BE2C (cell line): Measurements from ENCODE around the gene AGTRAP.

Experiments
- DNase-seq: peaks from one replicate; pipeline ENCODE4 v3.0.0-alpha.2; 2020
- H3K27me3 ChIP-seq: fragments of 250-450 bp; sonication (Bioruptor Pico); 2 replicates; pipeline ENCODE4 v1.5.1; 2020; ENCODE audit warnings: mild to moderate bottlenecking
- H3K36me3 ChIP-seq: fragments of 250-450 bp; sonication (Bioruptor Pico); 2 replicates; pipeline ENCODE4 v1.5.1; 2020; ENCODE audit warnings: mild to moderate bottlenecking
- H3K4me1 ChIP-seq: fragments of 250-450 bp; sonication (Bioruptor Pico); 2 replicates; pipeline ENCODE4 v1.5.1; 2020
- H3K4me3 ChIP-seq: 2 replicates; pipeline ENCODE4 v1.5.1; 2011; ENCODE audit warnings: low read depth, low read length
- H3K9me3 ChIP-seq: fragments of 250-450 bp; sonication (Bioruptor Pico); 2 replicates; pipeline ENCODE4 v1.5.1; 2020
- TF ChIP-seq, protein P1 (sequence below): IDR thresholded peaks from 2 replicates; pipeline ENCODE4 v1.5.1; 2012; ENCODE audit warnings: mild to moderate bottlenecking, low read depth, low read length

AGTRAP gene

DNA sequence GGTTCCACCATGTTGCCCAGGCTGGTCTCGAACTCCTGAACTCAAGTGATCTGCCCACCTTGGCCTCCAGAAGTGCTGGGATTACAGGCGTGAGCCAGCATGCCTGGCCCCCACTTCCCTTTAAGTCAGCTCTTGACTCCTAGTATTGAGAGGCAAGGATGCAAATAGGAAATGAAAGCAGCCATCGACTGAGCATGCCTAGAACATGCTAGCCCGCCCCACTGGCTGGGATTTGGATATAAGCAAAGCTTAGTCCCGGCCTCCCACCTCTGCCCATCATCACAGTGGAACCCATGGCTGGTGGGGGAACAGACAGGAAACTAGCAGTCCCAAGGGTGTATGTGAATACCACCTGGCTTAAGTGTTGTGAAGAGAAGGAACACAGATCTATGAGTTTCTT is 36.5 kb downstream of the AGTRAP start:
- DNase-seq, result no peak
- no peak overlapping the region for H3K4me3 ChIP-seq
- no peaks in the 10 kb centered on the region for H3K4me1 ChIP-seq
- no peaks in the 10 kb centered on the region for H3K9me3 ChIP-seq
- H3K27me3 ChIP-seq, result no peaks in the 10 kb centered on the region
- H3K36me3 ChIP-seq, result no peaks in the 10 kb centered on the region
- TF ChIP-seq, protein P1, sequence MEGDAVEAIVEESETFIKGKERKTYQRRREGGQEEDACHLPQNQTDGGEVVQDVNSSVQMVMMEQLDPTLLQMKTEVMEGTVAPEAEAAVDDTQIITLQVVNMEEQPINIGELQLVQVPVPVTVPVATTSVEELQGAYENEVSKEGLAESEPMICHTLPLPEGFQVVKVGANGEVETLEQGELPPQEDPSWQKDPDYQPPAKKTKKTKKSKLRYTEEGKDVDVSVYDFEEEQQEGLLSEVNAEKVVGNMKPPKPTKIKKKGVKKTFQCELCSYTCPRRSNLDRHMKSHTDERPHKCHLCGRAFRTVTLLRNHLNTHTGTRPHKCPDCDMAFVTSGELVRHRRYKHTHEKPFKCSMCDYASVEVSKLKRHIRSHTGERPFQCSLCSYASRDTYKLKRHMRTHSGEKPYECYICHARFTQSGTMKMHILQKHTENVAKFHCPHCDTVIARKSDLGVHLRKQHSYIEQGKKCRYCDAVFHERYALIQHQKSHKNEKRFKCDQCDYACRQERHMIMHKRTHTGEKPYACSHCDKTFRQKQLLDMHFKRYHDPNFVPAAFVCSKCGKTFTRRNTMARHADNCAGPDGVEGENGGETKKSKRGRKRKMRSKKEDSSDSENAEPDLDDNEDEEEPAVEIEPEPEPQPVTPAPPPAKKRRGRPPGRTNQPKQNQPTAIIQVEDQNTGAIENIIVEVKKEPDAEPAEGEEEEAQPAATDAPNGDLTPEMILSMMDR, result no peak

DNA sequence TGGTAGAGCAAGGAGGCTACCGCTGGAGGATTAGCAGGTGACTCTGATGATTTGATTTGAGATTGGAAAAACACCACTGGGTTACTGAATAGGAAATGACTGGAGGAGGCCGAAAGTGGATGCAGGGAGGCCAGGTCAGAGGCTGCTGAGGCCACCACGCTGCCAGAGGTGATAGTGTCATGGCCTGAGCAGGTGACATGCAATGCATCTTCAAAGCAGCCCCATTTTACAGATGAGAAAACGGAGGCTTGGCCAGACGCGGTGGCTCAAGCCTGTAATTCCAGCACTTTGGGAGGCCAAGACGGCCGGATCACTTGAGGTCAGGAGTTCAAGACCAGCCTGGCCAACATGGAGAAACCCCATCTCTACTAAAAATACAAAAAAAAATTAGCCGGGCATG is 38.8 kb downstream of the AGTRAP start:
- no peak overlapping the region for H3K4me3 ChIP-seq
- TF ChIP-seq, protein P1, result no peak
- no peak for DNase-seq
- no peaks in the 10 kb centered on the region for H3K36me3 ChIP-seq
- H3K27me3 ChIP-seq, result no peaks in the 10 kb centered on the region
- H3K4me1 ChIP-seq, result no peaks in the 10 kb centered on the region
- H3K9me3 ChIP-seq, result no peaks in the 10 kb centered on the region

DNA sequence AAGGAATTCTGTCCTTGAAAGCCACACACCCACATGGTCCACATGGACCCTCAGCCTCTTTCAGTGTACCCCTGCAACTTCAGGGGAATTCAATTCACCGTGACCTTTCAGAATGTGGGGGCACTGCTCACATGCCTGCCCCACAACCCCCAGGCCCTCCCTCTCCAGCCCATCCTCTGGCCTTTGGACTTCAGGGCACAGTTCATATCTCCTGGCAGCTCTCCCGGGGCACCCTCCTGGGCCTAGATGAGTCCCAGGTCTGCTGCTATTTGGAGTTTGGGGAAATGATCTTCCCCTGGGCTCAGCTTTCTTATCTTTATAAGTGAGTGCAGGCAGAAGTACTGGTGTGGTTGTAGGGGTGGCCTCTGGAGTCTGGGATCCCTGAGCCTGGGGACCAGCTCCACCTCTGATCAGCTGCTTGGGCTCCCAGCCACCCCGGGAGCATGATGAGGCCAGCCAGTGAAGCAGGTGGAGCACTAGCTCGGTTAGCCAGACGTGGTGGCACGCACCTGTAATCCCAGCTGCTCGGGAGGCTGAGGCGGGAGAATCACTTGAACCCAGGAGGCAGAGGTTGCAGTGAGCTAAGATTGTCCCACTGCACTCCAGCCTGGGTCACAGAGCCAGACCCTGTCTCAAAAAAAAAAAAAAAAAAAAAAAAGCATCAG is 41.9 kb downstream of the AGTRAP start:
- H3K4me3 ChIP-seq, result no peak overlapping the region
- DNase-seq, result no peak
- no peaks in the 10 kb centered on the region for H3K36me3 ChIP-seq
- TF ChIP-seq, protein P1, result no peak
- no peaks in the 10 kb centered on the region for H3K4me1 ChIP-seq
- no peaks in the 10 kb centered on the region for H3K9me3 ChIP-seq
- no peaks in the 10 kb centered on the region for H3K27me3 ChIP-seq

DNA sequence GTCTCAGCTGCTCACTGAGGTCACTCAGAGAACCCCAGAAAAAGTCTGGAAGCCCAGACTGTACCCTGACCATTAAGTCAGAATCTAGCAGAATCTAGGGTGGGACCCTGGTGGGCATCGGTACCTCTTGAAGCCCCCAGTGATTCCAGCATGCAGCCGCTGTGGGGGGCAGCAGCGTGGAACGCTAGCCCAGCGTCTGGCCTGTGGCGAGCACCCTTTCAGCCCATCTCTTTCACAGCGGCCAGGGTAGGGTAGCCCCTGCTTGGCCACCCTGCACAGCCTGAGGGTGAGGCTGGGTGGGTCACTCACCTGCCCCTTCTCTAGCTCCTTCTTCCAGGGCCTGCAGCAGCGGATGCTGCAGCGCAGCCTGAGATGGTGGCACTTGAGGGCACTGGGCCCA is 42.4 kb downstream of the AGTRAP start:
- Histone ChIP-seq H3K27me3 (no peaks in the 10 kb centered on the region), H3K36me3 (no peaks in the 10 kb centered on the region), H3K4me1 (no peaks in the 10 kb centered on the region), H3K9me3 (no peaks in the 10 kb centered on the region), H3K4me3 (no peak overlapping the region)
- no peak for DNase-seq
- TF ChIP-seq, protein P1, result no peak

DNA sequence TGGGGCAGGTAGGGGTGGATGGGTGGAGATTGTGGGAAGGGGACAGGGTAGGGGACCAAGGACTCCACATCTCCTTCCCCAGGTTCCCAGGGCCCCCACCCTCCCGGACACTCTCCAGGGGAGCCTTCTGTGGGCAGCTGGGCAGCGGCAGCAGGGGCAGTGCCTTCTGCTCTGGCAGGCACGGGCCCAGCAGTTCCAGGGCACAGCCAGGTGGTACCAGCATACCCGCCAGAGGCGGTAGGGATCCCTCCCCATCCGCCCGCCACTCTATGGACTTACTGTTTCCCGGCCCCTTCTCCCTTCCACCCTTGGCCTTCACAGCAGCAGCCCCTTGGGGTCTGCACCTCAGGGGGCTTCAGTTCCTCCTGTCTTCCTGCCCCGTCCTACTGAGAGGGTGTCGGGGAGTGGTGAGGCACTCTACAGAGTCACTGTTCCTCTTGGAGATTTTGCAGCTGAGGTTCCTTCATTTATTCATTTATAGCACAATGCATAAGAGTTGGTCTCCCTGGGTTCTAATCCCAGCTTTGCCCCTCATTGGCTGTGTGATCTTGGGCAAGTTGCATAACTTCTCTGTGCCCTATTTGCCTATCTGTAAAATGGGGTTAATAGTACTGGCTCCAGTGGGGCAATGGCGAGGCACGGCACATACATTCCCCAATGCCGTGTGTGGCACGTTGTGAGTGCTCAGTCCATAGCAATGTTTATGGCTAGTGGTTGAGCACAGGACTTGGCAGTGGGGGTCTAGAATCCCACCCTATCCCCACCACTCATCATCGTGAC is 43.1 kb downstream of the AGTRAP start:
- Histone ChIP-seq H3K4me3 (no peak overlapping the region), H3K9me3 (no peaks in the 10 kb centered on the region), H3K4me1 (no peaks in the 10 kb centered on the region), H3K27me3 (no peaks in the 10 kb centered on the region), H3K36me3 (no peaks in the 10 kb centered on the region)
- DNase-seq, result no peak
- TF ChIP-seq, protein P1, result no peak

DNA sequence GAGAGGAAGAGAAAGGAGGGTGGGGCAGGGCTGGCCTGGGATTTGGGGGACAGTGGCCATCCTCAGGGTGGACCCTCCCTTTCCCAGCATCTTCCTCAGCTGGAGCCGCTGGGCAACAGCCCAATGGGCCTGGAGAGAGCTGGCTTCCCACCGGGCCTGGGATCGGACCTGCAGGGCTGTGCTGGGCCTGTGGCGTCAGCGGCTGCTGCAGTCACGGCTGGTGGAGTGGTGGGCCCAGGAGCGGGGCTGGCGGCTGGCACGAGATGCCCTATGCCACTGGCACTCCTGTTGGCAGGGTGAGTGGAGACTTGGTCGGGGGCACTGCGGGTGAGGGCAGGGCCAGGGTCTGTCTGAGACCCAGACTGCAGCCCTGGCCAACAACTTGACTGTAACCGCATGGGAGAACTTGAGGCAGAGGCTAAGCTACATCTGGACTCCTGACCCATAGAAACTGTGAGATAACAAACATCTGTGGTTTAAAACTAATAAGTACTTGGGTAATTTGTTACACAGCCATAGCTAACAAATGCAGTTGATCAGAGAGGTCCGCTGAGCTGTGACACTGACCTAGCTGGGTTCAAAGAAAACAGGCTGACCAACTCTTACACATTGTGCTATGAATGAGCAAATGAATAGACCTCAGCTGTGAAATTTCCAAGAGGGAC is 43.9 kb downstream of the AGTRAP start:
- Histone ChIP-seq H3K4me3 (no peak overlapping the region), H3K36me3 (no peaks in the 10 kb centered on the region), H3K4me1 (no peaks in the 10 kb centered on the region), H3K9me3 (no peaks in the 10 kb centered on the region), H3K27me3 (no peaks in the 10 kb centered on the region)
- no peak for DNase-seq
- TF ChIP-seq, protein P1, result no peak
